SK-N-SH treated with all-trans-retinoic acid at 6 μM for 48 hours (cell line): ENCODE data around the gene TGM3.

Source experiments
- ATAC-seq: fragments of 200-7000 bp; cut with Tn5 transposase; 3 replicates; pipeline ENCODE4 v1.9.1; 2020; ENCODE audit warnings: mild to moderate bottlenecking, moderate library complexity
- ARNTL ChIP-seq: fragments of 450-650 bp; formaldehyde crosslinking; IDR thresholded peaks from 2 replicates; pipeline ENCODE4 v1.5.0; 2020; ENCODE audit warnings: low read depth, mild to moderate bottlenecking, moderate library complexity, borderline replicate concordance
- BACH2 ChIP-seq: fragments of 250-450 bp; sonication (Bioruptor Pico); IDR thresholded peaks from 2 replicates; pipeline ENCODE4 v1.9.0; 2021; ENCODE audit warnings: mild to moderate bottlenecking, borderline replicate concordance
- CREB5 ChIP-seq: fragments of 250-450 bp; sonication (Bioruptor Pico); IDR thresholded peaks from 2 replicates; pipeline ENCODE4 v1.5.1; 2020; ENCODE audit warnings: low read depth, mild to moderate bottlenecking, moderate library complexity
- CSDC2 ChIP-seq: fragments of 250-450 bp; sonication (Bioruptor Pico); IDR thresholded peaks from 2 replicates; pipeline ENCODE4 v1.5.0; 2020; ENCODE audit warnings: mild to moderate bottlenecking, moderate library complexity
- CSRNP3 ChIP-seq: fragments of 250-450 bp; sonication (Bioruptor Pico); IDR thresholded peaks from 2 replicates; pipeline ENCODE4 v1.5.1; 2021; ENCODE audit warnings: mild to moderate bottlenecking, moderate library complexity
- GLIS3 ChIP-seq: fragments of 250-450 bp; sonication (Bioruptor Pico); IDR thresholded peaks from 2 replicates; pipeline ENCODE4 v1.5.0; 2020; ENCODE audit warnings: mild to moderate bottlenecking, moderate library complexity
- ISL1 ChIP-seq: fragments of 250-450 bp; sonication (Bioruptor Pico); IDR thresholded peaks from 2 replicates; pipeline ENCODE4 v2.1.2; 2022; ENCODE audit warnings: mild to moderate bottlenecking, moderate library complexity
- OSR1 ChIP-seq: fragments of 250-450 bp; sonication (Bioruptor Pico); IDR thresholded peaks from 2 replicates; pipeline ENCODE4 v1.8.0; 2022; ENCODE audit warnings: moderate library complexity, mild to moderate bottlenecking, inconsistent platforms
- POU6F1 ChIP-seq: fragments of 250-450 bp; sonication (Bioruptor Pico); IDR thresholded peaks from 2 replicates; pipeline ENCODE4 v1.8.0; 2021; ENCODE audit warnings: low read depth, mild to moderate bottlenecking, moderate library complexity, borderline replicate concordance
- PPARA ChIP-seq: fragments of 250-450 bp; sonication (Bioruptor Pico); IDR thresholded peaks from 2 replicates; pipeline ENCODE4 v1.5.0; 2020; ENCODE audit warnings: mild to moderate bottlenecking, borderline replicate concordance
- SNAI2 ChIP-seq: fragments of 250-450 bp; sonication (Bioruptor Pico); IDR thresholded peaks from 2 replicates; pipeline ENCODE4 v1.5.0; 2020; ENCODE audit warnings: mild to moderate bottlenecking, moderate library complexity
- TCF4 ChIP-seq: fragments of 250-450 bp; sonication (Bioruptor Pico); IDR thresholded peaks from 2 replicates; pipeline ENCODE4 v1.8.0; 2021; ENCODE audit warnings: mild to moderate bottlenecking, moderate library complexity, borderline replicate concordance
- TOX ChIP-seq: fragments of 250-450 bp; sonication (Bioruptor Pico); IDR thresholded peaks from 2 replicates; pipeline ENCODE4 v1.8.0; 2021; ENCODE audit warnings: mild to moderate bottlenecking, moderate library complexity, borderline replicate concordance
- TSHZ2 ChIP-seq: fragments of 250-450 bp; sonication (Bioruptor Pico); IDR thresholded peaks from 2 replicates; pipeline ENCODE4 v1.5.0; 2020; ENCODE audit warnings: mild to moderate bottlenecking, moderate library complexity
- ZC3H10 ChIP-seq: fragments of 250-450 bp; sonication (Bioruptor Pico); IDR thresholded peaks from 2 replicates; pipeline ENCODE4 v1.5.1; 2021; ENCODE audit warnings: mild to moderate bottlenecking, moderate library complexity
- ZFP3 ChIP-seq: fragments of 250-450 bp; sonication (Bioruptor Pico); IDR thresholded peaks from 2 replicates; pipeline ENCODE4 v1.5.0; 2020; ENCODE audit warnings: mild to moderate bottlenecking, moderate library complexity
- ZFP30 ChIP-seq: fragments of 450-650 bp; formaldehyde crosslinking; IDR thresholded peaks from 2 replicates; pipeline ENCODE4 v1.5.0; 2022; ENCODE audit warnings: mild to moderate bottlenecking, moderate library complexity
- ZNF565 ChIP-seq: fragments of 450-650 bp; formaldehyde crosslinking; conservative IDR thresholded peaks from 2 replicates; pipeline ENCODE4 v1.5.0; 2020; ENCODE audit warnings: low read depth, mild to moderate bottlenecking, moderate library complexity
- ZNF70 ChIP-seq: fragments of 450-650 bp; formaldehyde crosslinking; IDR thresholded peaks from 2 replicates; pipeline ENCODE4 v1.5.0; 2020; ENCODE audit warnings: mild to moderate bottlenecking, moderate library complexity
- ZNF8 ChIP-seq: fragments of 450-650 bp; formaldehyde crosslinking; IDR thresholded peaks from 2 replicates; pipeline ENCODE4 v1.5.0; 2020; ENCODE audit warnings: mild to moderate bottlenecking, moderate library complexity

The TGM3 gene

GRCh38 chr20:2374346-2375125 lies 78.7 kb downstream of the TGM3 start (continued):
- no peak for TF ChIP-seq TSHZ2 (CRISPR knock-in tag)

GRCh38 chr20:2378893-2379292 lies 83.1 kb downstream of the TGM3 start:
- no peak for ATAC-seq
- TF ChIP-seq GLIS3 (CRISPR knock-in tag) (no peak), TSHZ2 (CRISPR knock-in tag) (no peak), SNAI2 (CRISPR knock-in tag) (no peak), BACH2 (CRISPR knock-in tag) (no peak), ZNF8 (CRISPR knock-in tag) (no peak), ZFP30 (CRISPR knock-in tag) (no peak), ZNF70 (no peak), TOX (CRISPR knock-in tag) (no peak), PPARA (no peak), CSDC2 (CRISPR knock-in tag) (no peak), ISL1 (CRISPR knock-in tag) (no peak), ZFP3 (CRISPR knock-in tag) (no peak), ARNTL (no peak), OSR1 (no peak), TCF4 (CRISPR knock-in tag) (no peak)

- no peak for ATAC-seq
- TF ChIP-seq GLIS3 (CRISPR knock-in tag) (no peak), CSRNP3 (CRISPR knock-in tag) (no peak), CREB5 (CRISPR knock-in tag) (no peak), TOX (CRISPR knock-in tag) (no peak), SNAI2 (CRISPR knock-in tag) (no peak), ZNF8 (CRISPR knock-in tag) (no peak), ZC3H10 (no peak)
Observed at GRCh38 chr20:2379511-2380229, 83.9 kb downstream of the TGM3 start.

- ATAC-seq, result no peak
- TF ChIP-seq BACH2 (CRISPR knock-in tag) (no peak), POU6F1 (no peak), ZFP3 (CRISPR knock-in tag) (no peak), ZNF8 (CRISPR knock-in tag) (no peak), PPARA (no peak), TSHZ2 (CRISPR knock-in tag) (no peak), ZNF565 (CRISPR knock-in tag) (no peak)
Observed at GRCh38 chr20:2380601-2381000, 84.8 kb downstream of the TGM3 start, which contains the start of gene TGM6. TSS of gene TGM6 (plus strand) at chr20:2380901. CDS start at chr20:2380969, 68 bp downstream.
